Fibroblast of lung (primary cell): Measurements from ENCODE around the gene CAMTA1. TPM values are rescaled to one million over a fixed set of nuclear protein-coding genes. Genes with fewer than 3 reads are reported as not detected.

Source experiments
- DNase-seq, 2 donors: peaks; one replicate each; pipeline versions ENCODE4 v3.0.0 to v3.0.0-alpha.2; 2010; ENCODE audit warnings: low read depth in 2 of 2
- H2AFZ ChIP-seq: 2 replicates; pipeline ENCODE4 v1.5.1; 2012; ENCODE audit warnings: low read length, control low read depth, inconsistent platforms
- H3K27ac ChIP-seq: 2 replicates; pipeline ENCODE4 v1.5.1; 2011; ENCODE audit warnings: low read length, control low read depth; ENCODE audit not compliant: insufficient read depth
- H3K27me3 ChIP-seq: 2 replicates; pipeline ENCODE4 v1.5.1; 2011; ENCODE audit warnings: mild to moderate bottlenecking, low read length; ENCODE audit not compliant: control insufficient read depth, insufficient read depth
- H3K36me3 ChIP-seq: 2 replicates; pipeline ENCODE4 v1.5.1; 2011; ENCODE audit warnings: low read length; ENCODE audit not compliant: control insufficient read depth, insufficient read depth
- H3K4me1 ChIP-seq: 2 replicates; pipeline ENCODE4 v1.5.1; 2011; ENCODE audit warnings: low read length; ENCODE audit not compliant: control insufficient read depth, insufficient read depth; ENCODE audit errors: extremely low read depth
- H3K4me2 ChIP-seq: 2 replicates; pipeline ENCODE4 v1.5.1; 2011; ENCODE audit warnings: low read length, control low read depth; ENCODE audit not compliant: insufficient read depth; ENCODE audit errors: extremely low read depth
- H3K4me3 ChIP-seq, 4 experiments: fragments of 200-600 bp in 1 of 4; sonication (generic) in 1 of 4; replicated peaks in 1 of 4; 2 replicates each; pipeline ENCODE4 v1.5.1; 2011 to 2016; ENCODE audit warnings: low read length in 4 of 4, low read depth in 3 of 4, mild to moderate bottlenecking in 3 of 4, control low read depth in 2 of 4, inconsistent platforms in 1 of 4, mixed read lengths in 1 of 4; ENCODE audit not compliant: insufficient read depth in 1 of 4; ENCODE audit errors: control extremely low read depth in 1 of 4
- H3K79me2 ChIP-seq: 2 replicates; pipeline ENCODE4 v1.5.1; 2012; ENCODE audit warnings: mild to moderate bottlenecking, low read length, inconsistent platforms; ENCODE audit not compliant: control insufficient read depth, insufficient read depth
- H3K9ac ChIP-seq: 2 replicates; pipeline ENCODE4 v1.5.1; 2011; ENCODE audit warnings: mild to moderate bottlenecking, low read length, control low read depth; ENCODE audit not compliant: insufficient read depth
- H3K9me3 ChIP-seq: 2 replicates; pipeline ENCODE4 v1.5.1; 2012; ENCODE audit warnings: low read depth, low read length; ENCODE audit not compliant: control insufficient read depth, insufficient read depth
- H4K20me1 ChIP-seq: 2 replicates; pipeline ENCODE4 v1.5.1; 2011; ENCODE audit warnings: low read length; ENCODE audit not compliant: control insufficient read depth, insufficient read depth; ENCODE audit errors: extremely low read depth
- CTCF ChIP-seq, 2 donors: IDR thresholded peaks in 1 of 2; conservative IDR thresholded peaks in 1 of 2; 1 replicate in 1 of 2; 2 replicates in 1 of 2; pipeline ENCODE4 v1.5.1; 2011 to 2012; ENCODE audit warnings: low read length in 2 of 2, control low read depth in 1 of 2, inconsistent platforms in 1 of 2, low read depth in 1 of 2, mild to moderate bottlenecking in 1 of 2
- EZH2 ChIP-seq: IDR thresholded peaks from 2 replicates; pipeline ENCODE4 v1.5.1; 2012; ENCODE audit warnings: low read length, control low read depth, mild to moderate bottlenecking; ENCODE audit errors: missing control alignments
- polyA plus RNA-seq, 2 donors: library from polyadenylated mRNA; depleted of rRNA in 1 of 2; stranded (reverse) in 1 of 2; unstranded in 1 of 2; fragments of >200 nt; gene quantifications; 2 replicates each; pipeline ENCODE4 v1.2.1, GENCODE V29; 2011 to 2012; ENCODE audit warnings: missing spikeins in 1 of 2
- total RNA-seq: library from RNA; depleted of rRNA; stranded (reverse); fragments of >200 nt; gene quantifications from 2 replicates; pipeline ENCODE4 v1.2.1, GENCODE V29; 2014

CAMTA1 gene
- total and polyA plus RNA-seq, 2 donors (not counting 1 experiment from before 2014, with no cell fraction given): 47.6 to 86.0 TPM

GRCh38 chr1:6801199-6801598, 15.9 kb downstream of the CAMTA1 start:
- Histone ChIP-seq H3K4me1 (peaks cover 14% of the 10 kb centered on the region), H3K36me3 (no peaks in the 10 kb centered on the region), H3K4me3 (peak overlapping the region in 1 of 4 experiments; percentile 3), H3K9ac (no peak overlapping the region), H3K79me2 (peaks cover 50% of the 10 kb centered on the region), H3K4me2 (peak overlapping the region; percentile 44), H3K9me3 (no peaks in the 10 kb centered on the region), H3K27me3 (no peaks in the 10 kb centered on the region), H3K27ac (peak overlapping the region; percentile 52), H2AFZ (no peak overlapping the region), H4K20me1 (no peaks in the 10 kb centered on the region)
- no peak for DNase-seq
- no peak for TF ChIP-seq CTCF (conservative IDR thresholded peaks at IDR 0.05 in 1 of 2, IDR thresholded peaks at IDR 0.05 in 1 of 2; ENCODE audit: low read depth in 1 of 2, low read length in 2 of 2)
- TF ChIP-seq EZH2: no peak

GRCh38 chr1:6801966-6802365, 16.7 kb downstream of the CAMTA1 start:
- H4K20me1 ChIP-seq: no peaks in the 10 kb centered on the region
- no peaks in the 10 kb centered on the region for H3K36me3 ChIP-seq
- no peak for TF ChIP-seq EZH2
- TF ChIP-seq CTCF (conservative IDR thresholded peaks at IDR 0.05 in 1 of 2, IDR thresholded peaks at IDR 0.05 in 1 of 2; ENCODE audit: low read depth in 1 of 2, low read length in 2 of 2): no peak
- H3K4me3 ChIP-seq: no peak overlapping the region
- H2AFZ ChIP-seq: no peak overlapping the region
- H3K4me1 ChIP-seq: peaks cover 14% of the 10 kb centered on the region
- peak overlapping the region; percentile 56 for H3K27ac ChIP-seq
- no peaks in the 10 kb centered on the region for H3K27me3 ChIP-seq
- H3K9ac ChIP-seq: no peak overlapping the region
- H3K4me2 ChIP-seq: peak overlapping the region; percentile 48
- H3K9me3 ChIP-seq: no peaks in the 10 kb centered on the region
- peak in 1 of 2 donors; percentile 65 for DNase-seq
- H3K79me2 ChIP-seq: peaks cover 48% of the 10 kb centered on the region

GRCh38 chr1:6802454-6802853, 17.2 kb downstream of the CAMTA1 start:
- H3K27me3 ChIP-seq: no peaks in the 10 kb centered on the region
- no peak for TF ChIP-seq CTCF (conservative IDR thresholded peaks at IDR 0.05 in 1 of 2, IDR thresholded peaks at IDR 0.05 in 1 of 2; ENCODE audit: low read depth in 1 of 2, low read length in 2 of 2)
- TF ChIP-seq EZH2: no peak
- H3K4me3 ChIP-seq: no peak overlapping the region
- DNase-seq: no peak
- H3K4me1 ChIP-seq: peaks cover 14% of the 10 kb centered on the region
- no peaks in the 10 kb centered on the region for H4K20me1 ChIP-seq
- no peaks in the 10 kb centered on the region for H3K9me3 ChIP-seq
- H3K79me2 ChIP-seq: peaks cover 49% of the 10 kb centered on the region
- H3K36me3 ChIP-seq: no peaks in the 10 kb centered on the region
- no peak overlapping the region for H2AFZ ChIP-seq
- H3K9ac ChIP-seq: no peak overlapping the region
- H3K4me2 ChIP-seq: peak overlapping the region; percentile 48
- H3K27ac ChIP-seq: peak overlapping the region; percentile 56
